MG63 (cell line): ENCODE measurements around the gene ZFP69B. TPM values are rescaled to one million over a fixed set of nuclear protein-coding genes. Genes with fewer than 3 reads are reported as not detected.
A peak's percentile ranks its signal among the peaks of the same experiment; 100 is the strongest.

Experiments used
- DNase-seq: peaks from one replicate; pipeline ENCODE4 v3.0.0-alpha.2; 2020
- H3K27me3 ChIP-seq: fragments of 250-450 bp; sonication (Bioruptor Pico); 2 replicates; pipeline ENCODE4 v1.5.1; 2020; ENCODE audit warnings: mild to moderate bottlenecking, moderate library complexity
- H3K36me3 ChIP-seq: fragments of 250-450 bp; sonication (Bioruptor Pico); 2 replicates; pipeline ENCODE4 v1.5.1; 2020; ENCODE audit warnings: mild to moderate bottlenecking, moderate library complexity
- H3K4me3 ChIP-seq: fragments of 250-450 bp; sonication (Bioruptor Pico); 2 replicates; pipeline ENCODE4 v1.5.1; 2020; ENCODE audit warnings: mild to moderate bottlenecking, moderate library complexity
- H3K9me3 ChIP-seq: fragments of 250-450 bp; sonication (Bioruptor Pico); 2 replicates; pipeline ENCODE4 v1.5.1; 2020; ENCODE audit warnings: mild to moderate bottlenecking, moderate library complexity
- total RNA-seq: library from RNA; depleted of rRNA; stranded (reverse); fragments of >200 nt; shearing (Covaris generic); gene quantifications from 2 replicates; pipeline ENCODE4 v1.2.3, GENCODE V29; 2014; ENCODE audit warnings: low replicate concordance

Gene ZFP69B
- total RNA-seq, 1 experiment from 2014 or later: 0.66 TPM

DNA sequence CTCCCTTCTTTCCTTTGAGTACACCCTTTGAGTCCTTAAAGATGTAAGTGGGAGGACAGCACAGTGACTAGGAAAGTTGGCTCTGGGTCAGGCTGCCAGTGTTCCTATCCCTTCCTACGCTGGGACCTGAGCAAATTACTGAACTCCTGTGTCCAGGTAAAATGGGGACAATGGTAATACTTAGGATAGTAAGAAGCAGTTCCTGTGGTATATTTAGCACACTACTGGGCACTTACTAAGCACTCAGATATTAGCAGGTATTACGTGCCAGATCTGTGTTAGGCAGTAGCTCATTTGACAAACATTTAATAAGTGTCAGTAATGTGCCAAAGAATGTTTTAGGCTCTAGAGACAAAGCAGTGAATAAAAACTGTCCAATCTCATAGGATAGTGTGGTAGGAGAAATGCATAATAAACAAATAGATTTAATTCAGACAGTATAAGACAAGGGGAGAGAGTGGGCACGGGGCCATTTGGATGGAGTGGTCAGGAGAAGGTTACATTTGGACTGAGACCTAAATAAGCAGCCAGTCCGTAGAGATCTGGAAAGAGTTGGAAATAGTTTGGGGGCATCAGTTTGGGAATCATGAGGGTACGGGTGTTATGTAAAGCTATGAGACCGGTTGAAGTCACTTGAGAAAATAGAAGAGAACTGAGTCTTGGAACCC lies 26.2 kb upstream of the ZFP69B start:
- Histone ChIP-seq H3K4me3 (no peak overlapping the region), H3K27me3 (no peaks in the 10 kb centered on the region), H3K9me3 (no peaks in the 10 kb centered on the region), H3K36me3 (peaks cover 75% of the 10 kb centered on the region)
- DNase-seq: no peak

DNA sequence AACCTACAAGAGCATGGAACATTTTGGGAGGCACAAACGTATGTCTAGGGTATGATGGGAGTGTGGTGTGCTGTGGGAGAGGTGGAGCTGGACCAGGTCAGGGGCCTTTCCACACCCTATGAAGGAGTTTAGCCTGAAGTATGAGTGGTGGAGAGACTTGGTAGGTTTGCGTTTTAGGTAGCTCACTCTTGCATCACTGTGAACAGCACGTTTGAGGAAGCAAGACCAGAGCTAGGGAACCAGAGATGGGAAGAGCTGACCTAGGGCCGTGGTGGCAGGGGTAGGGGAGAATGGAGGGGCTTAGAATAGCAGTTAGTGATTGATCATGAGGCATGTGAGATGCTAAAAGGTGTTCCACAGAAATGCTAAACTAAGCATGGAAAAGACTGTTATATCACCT lies 25.1 kb upstream of the ZFP69B start:
- Histone ChIP-seq H3K27me3 (no peaks in the 10 kb centered on the region), H3K9me3 (no peaks in the 10 kb centered on the region), H3K36me3 (peaks cover 67% of the 10 kb centered on the region), H3K4me3 (no peak overlapping the region)
- no peak for DNase-seq

DNA sequence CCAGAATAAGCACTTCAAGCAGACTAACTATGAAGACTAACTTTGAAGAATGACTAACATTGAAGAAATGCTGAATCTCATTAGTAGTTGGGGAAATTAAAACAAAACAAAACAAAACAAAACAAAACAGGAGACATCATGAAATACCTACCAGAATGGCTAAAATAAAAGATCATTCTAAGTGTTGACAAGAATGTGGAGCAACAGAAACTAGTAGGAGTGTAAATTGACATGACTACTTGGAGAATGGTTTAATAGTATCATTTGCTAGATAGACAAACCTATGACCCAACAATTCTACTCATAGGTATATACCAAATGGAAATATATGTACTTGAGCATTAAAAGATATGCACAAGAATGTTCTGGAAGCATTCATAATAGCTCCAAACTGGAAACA lies 18.9 kb upstream of the ZFP69B start:
- Histone ChIP-seq H3K9me3 (no peaks in the 10 kb centered on the region), H3K36me3 (peaks cover 9% of the 10 kb centered on the region), H3K4me3 (no peak overlapping the region), H3K27me3 (no peaks in the 10 kb centered on the region)
- no peak for DNase-seq

DNA sequence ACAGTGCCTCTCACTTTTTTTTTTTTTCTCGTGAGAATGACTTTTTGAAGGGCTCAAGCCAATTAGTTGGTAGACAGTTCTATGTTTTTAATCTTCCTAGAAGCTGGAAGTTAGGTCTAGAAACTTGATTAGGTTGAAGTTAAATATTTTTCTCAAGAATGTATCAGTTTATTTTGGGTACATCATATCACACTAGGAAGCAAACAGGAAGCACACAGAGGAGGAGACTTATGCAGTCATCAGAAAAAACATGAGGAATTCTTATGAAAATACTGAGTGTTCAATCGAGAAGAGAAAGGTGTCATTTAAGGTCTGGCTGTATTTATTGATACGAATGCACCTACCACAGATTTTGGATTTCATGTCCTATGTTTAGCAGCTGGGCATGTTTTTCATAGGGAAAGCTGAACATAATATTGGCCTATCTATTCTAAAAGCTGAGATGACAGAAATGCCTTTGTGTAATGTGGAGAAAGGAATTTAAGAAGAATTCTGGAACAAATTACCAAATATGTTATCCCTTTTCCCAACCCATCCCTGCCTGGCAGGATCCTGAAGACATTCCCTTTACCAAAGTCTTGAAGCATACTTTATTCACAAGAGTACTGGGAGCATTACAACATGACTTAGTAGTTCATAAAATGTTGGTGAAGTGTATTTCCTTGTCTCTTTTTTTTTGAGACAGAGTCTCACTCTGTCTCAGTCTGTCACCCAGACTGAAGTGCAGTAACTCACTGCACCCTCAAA lies 17.5 kb upstream of the ZFP69B start:
- peaks cover 9% of the 10 kb centered on the region for H3K36me3 ChIP-seq
- no peak overlapping the region for H3K4me3 ChIP-seq
- no peaks in the 10 kb centered on the region for H3K27me3 ChIP-seq
- DNase-seq: no peak
- no peaks in the 10 kb centered on the region for H3K9me3 ChIP-seq

GRCh38 chr1:40435471-40435870 lies 14.8 kb upstream of the ZFP69B start:
- Histone ChIP-seq H3K27me3 (no peaks in the 10 kb centered on the region), H3K4me3 (no peak overlapping the region), H3K36me3 (peaks cover 11% of the 10 kb centered on the region), H3K9me3 (no peaks in the 10 kb centered on the region; the same call in 1 of the 2 replicates)
- DNase-seq: peak; percentile 80

GRCh38 chr1:40435876-40436275 lies 14.4 kb upstream of the ZFP69B start:
- H3K9me3 ChIP-seq: no peaks in the 10 kb centered on the region; the same call in 1 of the 2 replicates
- H3K27me3 ChIP-seq: no peaks in the 10 kb centered on the region
- H3K36me3 ChIP-seq: peaks cover 11% of the 10 kb centered on the region
- peak; percentile 62 for DNase-seq
- H3K4me3 ChIP-seq: no peak overlapping the region

- Histone ChIP-seq H3K27me3 (no peaks in the 10 kb centered on the region), H3K36me3 (peaks cover 11% of the 10 kb centered on the region), H3K9me3 (no peaks in the 10 kb centered on the region; the same call in 1 of the 2 replicates), H3K4me3 (no peak overlapping the region)
- no peak for DNase-seq
Measured at GRCh38 chr1:40438391-40439015, 11.8 kb upstream of the ZFP69B start.

DNA sequence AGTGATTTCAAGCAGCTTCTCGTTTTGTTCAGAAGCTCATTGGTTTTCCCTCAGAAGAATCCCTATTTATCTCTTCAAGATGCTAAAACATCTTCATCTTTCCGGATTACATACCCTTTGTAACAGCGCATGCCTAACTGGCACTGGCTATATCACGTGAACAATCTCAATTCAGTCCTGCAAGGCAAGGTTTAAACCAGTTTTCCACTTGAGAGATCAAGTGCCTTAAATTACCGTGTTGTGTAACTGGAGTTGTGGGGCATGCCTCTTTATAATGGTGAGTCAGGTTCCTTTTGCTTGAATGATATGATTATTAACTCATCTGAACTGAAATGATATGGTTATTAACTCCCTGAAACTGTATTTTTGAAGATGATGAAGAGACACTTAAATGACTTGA lies 11.0 kb upstream of the ZFP69B start:
- no peaks in the 10 kb centered on the region for H3K27me3 ChIP-seq
- no peak for DNase-seq
- H3K4me3 ChIP-seq: no peak overlapping the region
- peaks cover 18% of the 10 kb centered on the region for H3K36me3 ChIP-seq
- H3K9me3 ChIP-seq: no peaks in the 10 kb centered on the region; the same call in 1 of the 2 replicates

DNA sequence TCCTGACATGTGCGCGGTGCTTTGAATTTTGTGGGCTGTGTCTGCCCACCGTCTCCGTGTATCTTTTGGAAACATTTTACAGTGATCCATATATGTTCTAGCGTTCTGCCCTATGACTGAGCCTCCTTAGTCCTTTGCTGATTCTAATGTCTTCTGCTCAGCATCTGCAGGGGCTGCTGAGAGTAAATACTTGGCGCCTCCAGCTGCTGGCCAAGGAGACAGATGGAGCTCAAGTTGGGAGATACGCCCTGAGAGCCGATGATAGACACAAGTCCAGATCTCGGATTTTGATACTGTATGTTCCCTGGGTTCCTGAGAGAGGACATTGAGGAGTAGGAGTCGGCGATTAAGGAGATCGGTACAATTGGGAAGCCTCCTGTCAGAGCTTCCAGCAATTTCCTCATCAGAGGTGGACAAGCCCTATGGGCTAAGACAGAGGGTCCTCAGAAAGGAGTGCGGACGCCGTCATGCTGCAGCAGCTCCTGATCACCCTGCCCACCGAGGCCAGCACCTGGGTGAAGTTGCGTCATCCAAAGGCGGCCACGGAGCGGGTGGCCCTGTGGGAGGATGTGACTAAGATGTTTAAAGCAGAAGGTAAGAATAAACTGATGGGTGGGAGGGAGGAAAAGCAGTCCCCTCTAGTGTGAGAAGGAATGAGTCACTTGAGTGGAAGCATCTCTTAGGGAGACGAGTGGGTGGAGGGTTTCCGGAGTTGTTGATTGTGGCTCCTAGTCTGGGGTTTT lies 390 bp downstream of the ZFP69B start:
- H3K9me3 ChIP-seq: peaks cover 34% of the 10 kb centered on the region
- peaks cover 40% of the 10 kb centered on the region for H3K36me3 ChIP-seq
- peak overlapping the region; percentile 69 for H3K4me3 ChIP-seq
- peak; percentile 9 for DNase-seq
- H3K27me3 ChIP-seq: no peaks in the 10 kb centered on the region

DNA sequence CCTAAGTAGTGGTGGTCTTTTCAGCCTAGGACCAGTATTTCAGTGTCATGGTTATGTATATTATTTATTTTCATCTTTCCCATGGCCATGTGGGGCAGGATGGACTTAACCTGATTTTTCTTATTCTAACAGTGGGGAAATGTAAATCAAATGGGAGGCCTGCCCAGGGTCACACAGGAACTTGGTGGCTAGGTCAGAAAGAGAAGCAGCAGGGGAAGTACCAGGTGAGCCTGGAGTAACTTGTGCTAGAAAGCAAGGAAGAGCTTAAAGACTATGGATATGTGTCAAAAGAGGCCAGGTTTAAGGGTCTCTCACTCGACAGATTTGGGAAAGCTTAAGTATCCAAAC lies 936 bp downstream of the ZFP69B start:
- no peak for DNase-seq
- Histone ChIP-seq H3K4me3 (no peak overlapping the region), H3K9me3 (peaks cover 32% of the 10 kb centered on the region), H3K36me3 (peaks cover 41% of the 10 kb centered on the region), H3K27me3 (no peaks in the 10 kb centered on the region)

- Histone ChIP-seq H3K36me3 (peaks cover 69% of the 10 kb centered on the region), H3K9me3 (peaks cover 43% of the 10 kb centered on the region), H3K4me3 (no peak overlapping the region), H3K27me3 (no peaks in the 10 kb centered on the region)
- no peak for DNase-seq
Measured at GRCh38 chr1:40454873-40455272, 4.6 kb downstream of the ZFP69B start.

GRCh38 chr1:40462956-40463590 lies 12.8 kb downstream of the ZFP69B start:
- H3K36me3 ChIP-seq: peaks cover 82% of the 10 kb centered on the region
- no peak for DNase-seq
- H3K4me3 ChIP-seq: no peak overlapping the region
- H3K27me3 ChIP-seq: no peaks in the 10 kb centered on the region
- peaks cover 76% of the 10 kb centered on the region for H3K9me3 ChIP-seq

- Histone ChIP-seq H3K4me3 (no peak overlapping the region), H3K9me3 (peaks cover 42% of the 10 kb centered on the region), H3K36me3 (peaks cover 44% of the 10 kb centered on the region), H3K27me3 (no peaks in the 10 kb centered on the region)
- no peak for DNase-seq
Measured at GRCh38 chr1:40469327-40469726, 19.1 kb downstream of the ZFP69B start.

DNA sequence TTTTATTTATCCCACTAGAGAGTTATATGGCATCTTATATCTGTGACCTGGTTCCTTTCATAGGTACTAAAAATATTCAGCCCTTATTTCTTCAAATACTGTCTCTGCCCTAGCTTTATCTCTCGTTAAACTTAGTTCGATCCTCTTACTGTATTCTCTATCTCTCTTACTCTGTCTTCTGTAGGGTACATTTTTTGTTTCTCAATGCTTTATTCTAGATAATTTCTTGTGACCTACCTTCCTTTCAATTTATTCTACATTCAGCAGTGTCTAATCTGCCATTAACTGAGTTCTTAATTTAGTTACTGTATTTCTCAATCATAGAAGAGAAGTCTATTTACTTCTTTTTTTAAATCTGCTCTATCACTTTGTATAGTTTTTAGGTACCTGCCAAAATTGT lies 25.0 kb downstream of the ZFP69B start:
- H3K9me3 ChIP-seq: peaks cover 25% of the 10 kb centered on the region
- DNase-seq: no peak
- no peak overlapping the region for H3K4me3 ChIP-seq
- no peaks in the 10 kb centered on the region for H3K27me3 ChIP-seq
- H3K36me3 ChIP-seq: no peaks in the 10 kb centered on the region

DNA sequence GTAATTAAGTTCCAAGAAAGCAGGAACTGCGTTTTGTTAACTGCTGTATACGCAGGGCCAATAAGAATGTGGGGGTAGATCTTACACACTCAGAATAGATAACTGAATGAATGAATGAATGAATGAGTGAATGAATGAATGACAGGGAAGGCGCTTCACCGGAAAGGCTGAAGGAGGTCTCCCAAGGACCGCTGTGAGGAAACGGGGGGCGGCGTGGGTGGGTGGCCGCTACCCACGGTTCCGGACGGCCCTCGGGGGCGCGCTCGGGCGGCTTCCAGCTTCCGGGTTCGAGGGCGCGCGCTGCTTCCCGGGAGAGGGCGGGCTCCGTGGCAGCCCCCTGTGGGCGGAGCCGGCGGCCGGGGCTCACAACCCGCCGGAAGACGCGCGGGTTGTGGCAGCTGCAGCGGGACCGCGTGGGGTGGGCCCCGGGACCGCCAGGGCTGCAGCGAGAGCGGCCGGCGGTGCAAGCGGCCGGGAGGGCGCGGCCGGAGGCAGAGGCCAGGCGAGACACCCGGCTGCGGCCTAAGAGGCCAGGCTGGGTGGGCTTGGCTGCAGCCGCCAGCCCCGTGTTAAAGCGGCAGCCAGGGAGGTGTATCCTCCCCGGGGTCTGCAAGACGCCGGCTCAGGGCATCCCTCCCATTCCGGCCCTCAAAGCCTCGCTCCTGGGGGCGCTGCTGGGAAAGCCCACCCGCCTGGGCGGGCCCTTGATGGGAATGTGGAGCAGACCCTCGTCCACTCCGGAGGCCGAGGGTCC lies 26.8 kb downstream of the ZFP69B start, which contains the start of gene ZFP69:
Gene ZFP69 (plus strand): TSS at position 367 of the 754 bp plus-strand sequence. CDS start 2,072 bp downstream, outside the sequence.
- H3K27me3 ChIP-seq: no peaks in the 10 kb centered on the region
- DNase-seq: peak; percentile 71
- no peaks in the 10 kb centered on the region; the same call in 1 of the 2 replicates for H3K36me3 ChIP-seq
- H3K4me3 ChIP-seq: peak within 1 kb of the TSS; percentile 65
- H3K9me3 ChIP-seq: peaks cover 23% of the 10 kb centered on the region

- peak overlapping the region; percentile 65 for H3K4me3 ChIP-seq
- no peaks in the 10 kb centered on the region for H3K27me3 ChIP-seq
- peaks cover 23% of the 10 kb centered on the region for H3K9me3 ChIP-seq
- peak; percentile 4 for DNase-seq
- no peaks in the 10 kb centered on the region; the same call in 1 of the 2 replicates for H3K36me3 ChIP-seq
Measured at GRCh38 chr1:40477678-40478053, 27.4 kb downstream of the ZFP69B start.
